Caco-2 (cell line): ENCODE data around the gene KRT3. TPM values are rescaled to one million over a fixed set of nuclear protein-coding genes. Genes with fewer than 3 reads are reported as not detected.
"Not testable (repeated sequence)": the region's sequence is repeated elsewhere in the genome, so short reads cannot be mapped to it uniquely, and the experiment has no call there.

Experiments
- BruUV-seq: library from RNA; stranded (reverse); fragments of 400-500 nt; replicated peaks from 2 replicates; lab custom pipeline; 2021; lab: Mats Ljungman, UMichigan
- CTCF ChIA-PET: fragments of 300-600 bp; sonication (Branson Sonifier 250); formaldehyde crosslinking; loops from one replicate; lab custom pipeline; 2022; ENCODE audit warnings: antibody characterized with exemption; lab: Charles Lee
- POLR2A ChIA-PET: fragments of 300-600 bp; sonication (Branson Sonifier 250); formaldehyde crosslinking; loops from one replicate; lab custom pipeline; 2022; ENCODE audit warnings: antibody characterized with exemption; lab: Charles Lee
- DNase-seq, 2 experiments: peaks; one replicate each; pipeline versions ENCODE4 v3.0.0 to v3.0.0-alpha.2; 2020 to 2022
- H3K27me3 ChIP-seq: replicated peaks from 2 replicates; pipeline ENCODE4 v1.6.0; 2011; ENCODE audit warnings: low read length; ENCODE audit not compliant: control insufficient read depth, insufficient read depth
- H3K36me3 ChIP-seq: 2 replicates; pipeline ENCODE4 v1.5.1; 2011; ENCODE audit warnings: low read length; ENCODE audit not compliant: control insufficient read depth, insufficient read depth
- H3K4me1 ChIP-seq: fragments of 250-450 bp; sonication (Bioruptor Pico); 2 replicates; pipeline ENCODE4 v1.5.1; 2020; ENCODE audit warnings: mild to moderate bottlenecking
- H3K4me3 ChIP-seq: 2 replicates; pipeline ENCODE4 v1.5.1; 2011; ENCODE audit warnings: low read depth, mild to moderate bottlenecking, control low read depth, low read length
- H3K9me3 ChIP-seq: fragments of 250-450 bp; sonication (Bioruptor Pico); 2 replicates; pipeline ENCODE4 v1.5.1; 2020; ENCODE audit warnings: mild to moderate bottlenecking, moderate library complexity
- H3K27ac Mint-ChIP-seq: one replicate; pipeline ENCODE4 v1.8.0; 2022; ENCODE audit warnings: mixed read lengths; ENCODE audit not compliant: unreplicated experiment
- H3K27me3 Mint-ChIP-seq: one replicate; pipeline ENCODE4 v1.8.0; 2022; ENCODE audit warnings: mixed read lengths; ENCODE audit not compliant: insufficient read depth, unreplicated experiment
- H3K36me3 Mint-ChIP-seq: one replicate; pipeline ENCODE4 v1.8.0; 2022; ENCODE audit warnings: mild to moderate bottlenecking, mixed read lengths; ENCODE audit not compliant: insufficient read depth, unreplicated experiment
- H3K4me1 Mint-ChIP-seq: one replicate; pipeline ENCODE4 v1.8.0; 2022; ENCODE audit warnings: low read depth, mixed read lengths; ENCODE audit not compliant: unreplicated experiment
- H3K4me3 Mint-ChIP-seq: one replicate; pipeline ENCODE4 v1.8.0; 2022; ENCODE audit warnings: mild to moderate bottlenecking, moderate library complexity, mixed read lengths; ENCODE audit not compliant: unreplicated experiment
- H3K9me3 Mint-ChIP-seq: one replicate; pipeline ENCODE4 v1.8.0; 2022; ENCODE audit warnings: mixed read lengths; ENCODE audit not compliant: unreplicated experiment
- CTCF ChIP-seq, 2 experiments: fragments of 200-600 bp in 1 of 2; IDR thresholded peaks; 1 replicate in 1 of 2; 2 replicates in 1 of 2; pipeline versions ENCODE4 v1.5.1 to v1.8.0; 2011 to 2022; ENCODE audit warnings: antibody characterized with exemption in 1 of 2, control low read depth in 1 of 2, inconsistent platforms in 1 of 2, low read depth in 1 of 2, low read length in 1 of 2, mild to moderate bottlenecking in 1 of 2, moderate library complexity in 1 of 2; ENCODE audit not compliant: insufficient read depth in 1 of 2, severe bottlenecking in 1 of 2, unreplicated experiment in 1 of 2
- intact Hi-C: fragments of 100-400 bp; cut with micrococcal nuclease; formaldehyde crosslinking; loops from one replicate; pipeline ENCODE4 v1.10.0; 2022; ENCODE audit not compliant: unreplicated experiment
- total RNA-seq: library from RNA; stranded (reverse); gene quantifications from 2 replicates; pipeline ENCODE4 v1.2.3, GENCODE V29; 2022

The KRT3 gene
- total RNA-seq, 1 experiment from 2014 or later, result not detected

- POLR2A ChIA-PET, result no interaction called here
- no peak overlapping the region for H3K4me3 Mint-ChIP-seq
- no peaks in the 10 kb centered on the region for H3K36me3 Mint-ChIP-seq
- Histone ChIP-seq H3K36me3 (no peaks in the 10 kb centered on the region), H3K4me3 (no peak overlapping the region), H3K27me3 (no peaks in the 10 kb centered on the region), H3K9me3 (peaks cover 13% of the 10 kb centered on the region; the same call in 1 of the 2 replicates), H3K4me1 (no peaks in the 10 kb centered on the region)
- H3K9me3 Mint-ChIP-seq, result peaks cover 19% of the 10 kb centered on the region
- no TSS peak for BruUV-seq
- H3K27ac Mint-ChIP-seq, result no peak overlapping the region
- no peak for DNase-seq
- no peaks in the 10 kb centered on the region for H3K27me3 Mint-ChIP-seq
- CTCF ChIA-PET, result no interaction called here
- intact Hi-C loops, result no loop called here
- no peaks in the 10 kb centered on the region for H3K4me1 Mint-ChIP-seq
- TF ChIP-seq CTCF (IDR thresholded peaks at IDR 0.05; ENCODE audit: insufficient read depth in 1 of 2, low read depth in 1 of 2, low read length in 1 of 2, severe bottlenecking in 1 of 2, unreplicated experiment in 1 of 2), result no peak
Observed at GRCh38 chr12:52761802-52762201, 34.1 kb downstream of the KRT3 start.

DNA sequence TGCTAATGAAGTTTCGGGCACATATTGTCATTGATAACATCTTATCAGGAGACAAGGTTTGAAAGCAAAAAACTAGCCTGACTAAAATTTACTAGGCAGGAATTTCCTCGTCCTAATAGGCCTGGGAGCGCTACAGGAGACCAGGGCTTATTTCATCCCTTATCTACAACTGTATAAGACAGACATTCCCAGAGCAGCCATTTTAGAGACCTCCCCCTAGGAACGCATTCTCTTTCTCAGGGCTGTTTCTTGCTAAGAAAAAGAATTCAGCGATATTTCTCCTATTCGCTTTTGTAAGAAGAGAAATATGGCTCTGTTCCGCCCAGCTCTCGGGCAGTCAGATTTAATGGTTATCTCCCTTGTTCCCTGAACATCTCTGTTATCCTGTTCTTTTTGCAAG, 34.7 kb downstream of the KRT3 start:
- H3K9me3 ChIP-seq, result peaks cover 13% of the 10 kb centered on the region; the same call in 1 of the 2 replicates
- peaks cover 19% of the 10 kb centered on the region for H3K9me3 Mint-ChIP-seq
- intact Hi-C loops, H3K36me3 ChIP-seq, BruUV-seq, H3K36me3 Mint-ChIP-seq, H3K4me3 Mint-ChIP-seq, POLR2A ChIA-PET, H3K27me3 ChIP-seq, CTCF ChIA-PET, H3K27ac Mint-ChIP-seq, H3K27me3 Mint-ChIP-seq, H3K4me1 ChIP-seq, H3K4me3 ChIP-seq, H3K4me1 Mint-ChIP-seq: not testable (repeated sequence)
- DNase-seq, result peak in 1 of 2 experiments; percentile 15

DNA sequence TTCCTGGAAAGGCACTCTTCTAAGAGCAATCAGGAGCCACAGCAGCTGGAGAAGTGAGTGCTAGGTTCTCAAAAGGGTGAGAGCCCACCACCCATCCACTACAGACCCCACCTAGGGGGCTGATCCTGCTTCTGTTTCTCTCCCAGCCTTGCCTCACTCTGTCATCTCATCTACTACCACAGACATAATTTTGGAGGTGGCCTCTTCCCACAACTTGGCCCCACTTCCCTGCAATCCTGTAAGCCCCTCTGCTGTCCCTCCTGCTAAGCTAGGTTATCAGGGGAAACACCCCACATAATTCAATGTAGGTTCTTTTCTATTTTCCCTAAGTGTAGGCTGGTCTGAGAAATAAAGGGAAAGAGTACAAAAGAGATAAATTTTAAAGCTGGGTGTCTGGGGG, 35.3 kb downstream of the KRT3 start:
- Histone ChIP-seq H3K27me3 (peaks cover 1% of the 10 kb centered on the region; the same call in 1 of the 2 replicates), H3K36me3 (no peaks in the 10 kb centered on the region), H3K4me1 (no peaks in the 10 kb centered on the region), H3K9me3 (peaks cover 13% of the 10 kb centered on the region; the same call in 1 of the 2 replicates), H3K4me3 (no peak overlapping the region)
- Mint-ChIP-seq H3K36me3 (no peaks in the 10 kb centered on the region), H3K27me3 (peaks cover 1% of the 10 kb centered on the region), H3K27ac (no peak overlapping the region), H3K9me3 (peaks cover 19% of the 10 kb centered on the region), H3K4me3 (no peak overlapping the region), H3K4me1 (no peaks in the 10 kb centered on the region)
- intact Hi-C loops, result no loop called here
- CTCF ChIA-PET, result no interaction called here
- BruUV-seq, result no TSS peak
- DNase-seq, result no peak
- TF ChIP-seq CTCF (IDR thresholded peaks at IDR 0.05; ENCODE audit: insufficient read depth in 1 of 2, low read depth in 1 of 2, low read length in 1 of 2, severe bottlenecking in 1 of 2, unreplicated experiment in 1 of 2), result no peak
- POLR2A ChIA-PET, result no interaction called here

DNA sequence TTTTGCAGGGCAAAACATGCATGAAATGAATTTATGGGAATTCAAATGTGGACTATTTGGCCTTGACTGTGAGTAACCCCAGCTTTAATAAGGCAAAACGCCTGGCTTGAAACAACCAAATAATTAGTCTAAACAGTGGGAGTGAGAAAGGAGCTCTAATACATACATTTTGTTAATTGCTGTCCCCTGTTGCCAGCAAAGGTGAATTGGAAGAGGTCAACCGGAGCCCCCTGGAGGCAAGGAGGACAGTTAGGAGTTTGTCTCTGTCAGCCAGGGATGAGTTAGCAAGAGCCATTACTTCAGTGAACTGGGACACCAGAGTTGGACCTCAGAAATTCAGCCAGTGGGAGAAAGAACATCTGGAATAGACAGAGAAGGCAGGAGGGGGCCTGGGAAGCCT, 36.2 kb downstream of the KRT3 start:
- CTCF ChIA-PET, result no interaction called here
- no TSS peak for BruUV-seq

More for the DNA sequence above, 36.2 kb downstream of the KRT3 start:
- Histone ChIP-seq H3K36me3 (no peaks in the 10 kb centered on the region), H3K9me3 (peaks cover 13% of the 10 kb centered on the region; the same call in 1 of the 2 replicates), H3K4me3 (no peak overlapping the region), H3K27me3 (peaks cover 1% of the 10 kb centered on the region; the same call in 1 of the 2 replicates), H3K4me1 (no peaks in the 10 kb centered on the region)
- Mint-ChIP-seq H3K9me3 (peaks cover 19% of the 10 kb centered on the region), H3K27ac (no peak overlapping the region), H3K36me3 (no peaks in the 10 kb centered on the region), H3K27me3 (peaks cover 3% of the 10 kb centered on the region), H3K4me3 (no peak overlapping the region), H3K4me1 (no peaks in the 10 kb centered on the region)
- no peak for DNase-seq
- no peak for TF ChIP-seq CTCF (IDR thresholded peaks at IDR 0.05; ENCODE audit: insufficient read depth in 1 of 2, low read depth in 1 of 2, low read length in 1 of 2, severe bottlenecking in 1 of 2, unreplicated experiment in 1 of 2)
- POLR2A ChIA-PET, result no interaction called here
- intact Hi-C loops, result no loop called here
